T-helper 1 cell treated with Interleukin-12 subunit alpha and Interleukin-12 subunit beta and Interleukin-4 antibody, amounts not matched to agents 30 μg/mL and 1 μg/mL, for 36 hours (primary cell): Measurements from ENCODE around the gene ARRDC4.

Experiments used
- H3K27ac Mint-ChIP-seq: one replicate; pipeline ENCODE4 v1.8.0; 2021; ENCODE audit warnings: mild to moderate bottlenecking, mixed read lengths
- H3K27me3 Mint-ChIP-seq: one replicate; pipeline ENCODE4 v1.8.0; 2021; ENCODE audit warnings: low read depth, mixed read lengths
- H3K36me3 Mint-ChIP-seq: one replicate; pipeline ENCODE4 v1.8.0; 2021; ENCODE audit warnings: low read depth, mixed read lengths
- H3K4me1 Mint-ChIP-seq: one replicate; pipeline ENCODE4 v1.8.0; 2021; ENCODE audit warnings: low read depth, mixed read lengths
- H3K4me3 Mint-ChIP-seq: one replicate; pipeline ENCODE4 v1.8.0; 2021; ENCODE audit warnings: mild to moderate bottlenecking, moderate library complexity, mixed read lengths
- H3K9me3 Mint-ChIP-seq: one replicate; pipeline ENCODE4 v1.8.0; 2021; ENCODE audit warnings: mixed read lengths

Gene ARRDC4

GRCh38 chr15:97955035-97955434 is 5.5 kb upstream of the ARRDC4 start:
- Mint-ChIP-seq H3K4me3 (no peak overlapping the region), H3K4me1 (peaks cover 9% of the 10 kb centered on the region), H3K9me3 (no peaks in the 10 kb centered on the region), H3K36me3 (no peaks in the 10 kb centered on the region), H3K27me3 (peaks cover 14% of the 10 kb centered on the region), H3K27ac (no peak overlapping the region)

- H3K9me3 Mint-ChIP-seq: no peaks in the 10 kb centered on the region
- H3K27me3 Mint-ChIP-seq: peaks cover 14% of the 10 kb centered on the region
- peaks cover 10% of the 10 kb centered on the region for H3K4me1 Mint-ChIP-seq
- no peak overlapping the region for H3K4me3 Mint-ChIP-seq
- no peaks in the 10 kb centered on the region for H3K36me3 Mint-ChIP-seq
- no peak overlapping the region for H3K27ac Mint-ChIP-seq
These were observed 5.0 kb upstream of the ARRDC4 start for GRCh38 chr15:97955529-97955928.

DNA sequence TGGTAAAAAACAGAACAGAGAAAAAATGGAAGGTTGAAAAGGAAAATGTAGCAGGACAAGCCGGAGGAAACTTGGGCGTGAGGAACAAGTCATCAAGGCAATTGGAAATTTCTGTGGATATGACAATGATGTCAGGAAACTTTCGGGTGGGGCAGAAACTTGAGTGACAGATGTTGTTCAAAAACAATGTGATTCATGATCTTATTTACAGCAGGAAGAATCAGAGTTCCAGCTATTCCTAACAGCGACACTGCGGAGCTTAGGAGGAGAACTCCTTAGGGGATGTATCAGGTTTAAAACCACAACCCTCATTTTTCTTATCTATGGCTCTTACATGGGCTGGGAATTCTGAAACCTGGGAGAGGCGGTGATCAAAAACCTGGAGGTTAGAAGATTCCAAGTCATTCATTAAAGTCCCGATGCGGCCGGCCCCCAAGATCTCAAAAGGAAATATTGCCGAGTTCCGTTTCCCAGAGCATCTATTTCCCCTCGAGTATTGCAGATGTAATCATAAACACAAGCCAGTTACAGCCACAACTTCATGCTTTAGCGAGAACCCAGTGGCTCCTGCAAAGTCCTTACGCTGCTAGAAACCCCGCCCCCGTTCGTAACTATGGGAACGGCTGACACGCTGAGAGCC is 659 bp upstream of the ARRDC4 start:
- Mint-ChIP-seq H3K4me3 (peak overlapping the region; percentile 78), H3K4me1 (peaks cover 16% of the 10 kb centered on the region), H3K27me3 (peaks cover 24% of the 10 kb centered on the region), H3K36me3 (no peaks in the 10 kb centered on the region), H3K27ac (peak overlapping the region; percentile 22), H3K9me3 (no peaks in the 10 kb centered on the region)

DNA sequence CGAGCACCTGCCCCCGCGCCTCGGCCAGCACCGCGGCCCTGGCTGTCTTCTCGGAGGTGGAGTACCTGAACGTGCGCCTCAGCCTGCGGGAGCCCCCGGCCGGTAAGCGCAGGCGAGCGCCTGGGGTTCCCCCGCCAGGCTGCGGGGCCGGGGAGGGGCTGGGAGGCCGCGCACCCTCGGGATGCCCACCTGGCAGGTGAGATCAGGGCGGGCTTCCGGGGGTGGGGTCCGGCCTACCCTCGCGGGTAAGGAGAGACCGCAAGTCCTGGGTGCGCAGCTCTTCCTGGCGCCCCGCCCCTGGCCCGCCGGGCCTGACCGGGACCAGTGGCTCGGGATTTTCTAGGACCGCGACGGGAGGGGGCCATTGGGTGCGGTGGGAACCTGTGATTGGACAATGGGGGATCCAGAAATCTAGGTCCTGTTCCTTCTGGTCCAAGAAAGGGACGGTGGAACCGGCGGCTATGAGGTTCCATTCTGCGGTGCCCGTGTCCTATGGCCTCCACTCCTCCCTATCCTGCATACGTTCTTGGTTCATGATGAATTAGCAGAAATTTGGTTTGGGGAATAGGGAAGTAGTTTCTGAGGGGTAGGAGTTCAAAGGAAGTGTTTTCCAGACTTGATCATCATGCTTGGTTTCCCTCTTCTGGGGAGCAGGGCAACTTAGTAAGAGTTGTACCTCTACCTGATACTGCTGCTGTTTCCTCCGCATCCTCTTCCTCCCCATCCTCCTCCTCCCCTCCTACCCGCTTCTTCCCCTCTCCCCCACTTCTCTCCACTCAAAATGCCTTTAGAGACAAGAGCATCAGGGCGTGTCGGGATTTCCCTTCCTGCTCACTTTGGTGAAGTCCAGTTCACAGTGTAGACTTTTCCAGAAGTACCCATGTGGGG is 808 bp downstream of the ARRDC4 start:
- H3K4me1 Mint-ChIP-seq: peaks cover 16% of the 10 kb centered on the region
- H3K36me3 Mint-ChIP-seq: peaks cover 2% of the 10 kb centered on the region
- peak overlapping the region; percentile 78 for H3K4me3 Mint-ChIP-seq
- peaks cover 16% of the 10 kb centered on the region for H3K27me3 Mint-ChIP-seq
- peak overlapping the region; percentile 1 for H3K27ac Mint-ChIP-seq
- H3K9me3 Mint-ChIP-seq: no peaks in the 10 kb centered on the region

DNA sequence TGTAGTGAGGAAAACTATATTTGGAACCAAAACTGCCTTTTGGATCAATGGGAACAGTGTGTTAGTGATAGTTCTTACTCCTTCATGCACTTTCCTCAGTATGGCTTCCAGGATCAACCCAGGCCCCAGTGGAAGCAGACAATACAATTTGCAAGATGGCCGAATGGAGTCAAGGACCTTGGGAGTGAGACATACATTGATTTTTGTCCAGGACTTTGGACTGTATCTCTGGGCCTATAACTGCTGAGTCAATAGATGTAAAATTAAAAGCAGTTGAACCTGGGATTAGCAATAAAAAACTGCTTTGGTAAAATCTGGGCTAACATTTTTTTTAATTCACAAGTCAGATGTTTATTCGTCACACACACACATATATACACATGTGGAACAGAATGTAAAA is 1.8 kb downstream of the ARRDC4 start:
- H3K27ac Mint-ChIP-seq: no peak overlapping the region
- peaks cover 16% of the 10 kb centered on the region for H3K27me3 Mint-ChIP-seq
- H3K4me1 Mint-ChIP-seq: peaks cover 18% of the 10 kb centered on the region
- H3K36me3 Mint-ChIP-seq: peaks cover 4% of the 10 kb centered on the region
- H3K4me3 Mint-ChIP-seq: peak overlapping the region; percentile 8
- no peaks in the 10 kb centered on the region for H3K9me3 Mint-ChIP-seq

GRCh38 chr15:97963779-97964178 is 3.3 kb downstream of the ARRDC4 start:
- Mint-ChIP-seq H3K9me3 (no peaks in the 10 kb centered on the region), H3K27ac (no peak overlapping the region), H3K4me3 (no peak overlapping the region), H3K27me3 (peaks cover 16% of the 10 kb centered on the region), H3K4me1 (peaks cover 18% of the 10 kb centered on the region), H3K36me3 (peaks cover 4% of the 10 kb centered on the region)

DNA sequence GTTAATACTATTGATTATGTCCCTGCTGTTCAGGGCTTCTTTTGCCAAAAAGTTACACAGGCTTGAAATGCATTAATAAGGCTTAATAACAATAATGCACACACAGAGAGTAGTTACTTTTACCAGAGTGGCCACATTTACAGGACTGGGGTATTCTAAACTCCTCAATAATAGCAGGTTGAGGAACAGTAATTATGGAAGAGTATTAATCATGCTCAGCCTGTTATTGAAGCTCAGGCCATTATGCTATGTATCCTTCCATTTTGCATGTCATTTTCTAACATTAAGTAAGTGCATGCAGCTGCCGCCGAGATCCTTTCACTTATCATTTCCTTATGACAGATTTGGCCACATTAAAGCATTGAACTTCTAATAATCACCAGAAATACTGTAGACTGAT is 5.7 kb downstream of the ARRDC4 start:
- Mint-ChIP-seq H3K4me3 (no peak overlapping the region), H3K4me1 (peaks cover 10% of the 10 kb centered on the region), H3K36me3 (peaks cover 8% of the 10 kb centered on the region), H3K9me3 (no peaks in the 10 kb centered on the region), H3K27ac (no peak overlapping the region), H3K27me3 (peaks cover 10% of the 10 kb centered on the region)

- peaks cover 3% of the 10 kb centered on the region for H3K4me1 Mint-ChIP-seq
- peaks cover 10% of the 10 kb centered on the region for H3K36me3 Mint-ChIP-seq
- H3K27me3 Mint-ChIP-seq: peaks cover 3% of the 10 kb centered on the region
- no peak overlapping the region for H3K4me3 Mint-ChIP-seq
- H3K27ac Mint-ChIP-seq: no peak overlapping the region
- H3K9me3 Mint-ChIP-seq: no peaks in the 10 kb centered on the region
These were observed 6.6 kb downstream of the ARRDC4 start for GRCh38 chr15:97966924-97967620.

DNA sequence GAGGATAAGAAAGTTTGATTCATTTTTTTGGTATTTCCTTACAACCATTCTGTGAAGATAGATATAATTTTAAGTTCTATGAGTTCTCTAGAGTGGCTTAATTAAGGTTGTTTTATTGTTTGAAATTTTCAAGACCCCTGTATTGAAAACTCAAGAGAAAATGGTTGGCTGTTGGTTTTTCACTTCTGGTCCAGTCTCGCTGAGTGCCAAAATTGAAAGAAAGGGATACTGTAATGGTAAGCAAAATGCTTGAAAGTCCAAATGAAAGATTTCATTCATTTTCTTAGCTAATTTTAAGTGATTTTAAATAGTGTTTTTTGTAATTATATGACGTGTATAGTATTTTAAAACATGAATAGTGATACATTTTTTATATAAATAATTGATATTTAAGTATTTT is 7.4 kb downstream of the ARRDC4 start:
- Mint-ChIP-seq H3K27me3 (peaks cover 3% of the 10 kb centered on the region), H3K4me3 (no peak overlapping the region), H3K4me1 (peaks cover 2% of the 10 kb centered on the region), H3K36me3 (peaks cover 10% of the 10 kb centered on the region), H3K27ac (no peak overlapping the region), H3K9me3 (no peaks in the 10 kb centered on the region)

- Mint-ChIP-seq H3K9me3 (no peaks in the 10 kb centered on the region), H3K27me3 (peaks cover 3% of the 10 kb centered on the region), H3K4me1 (peaks cover 2% of the 10 kb centered on the region), H3K27ac (no peak overlapping the region), H3K4me3 (no peak overlapping the region), H3K36me3 (peaks cover 10% of the 10 kb centered on the region)
These were observed 7.9 kb downstream of the ARRDC4 start for GRCh38 chr15:97968380-97968779.

GRCh38 chr15:97972366-97972765 is 11.9 kb downstream of the ARRDC4 start:
- H3K27ac Mint-ChIP-seq: no peak overlapping the region
- peaks cover 6% of the 10 kb centered on the region for H3K36me3 Mint-ChIP-seq
- no peaks in the 10 kb centered on the region for H3K9me3 Mint-ChIP-seq
- H3K4me3 Mint-ChIP-seq: no peak overlapping the region
- no peaks in the 10 kb centered on the region for H3K27me3 Mint-ChIP-seq
- no peaks in the 10 kb centered on the region for H3K4me1 Mint-ChIP-seq

DNA sequence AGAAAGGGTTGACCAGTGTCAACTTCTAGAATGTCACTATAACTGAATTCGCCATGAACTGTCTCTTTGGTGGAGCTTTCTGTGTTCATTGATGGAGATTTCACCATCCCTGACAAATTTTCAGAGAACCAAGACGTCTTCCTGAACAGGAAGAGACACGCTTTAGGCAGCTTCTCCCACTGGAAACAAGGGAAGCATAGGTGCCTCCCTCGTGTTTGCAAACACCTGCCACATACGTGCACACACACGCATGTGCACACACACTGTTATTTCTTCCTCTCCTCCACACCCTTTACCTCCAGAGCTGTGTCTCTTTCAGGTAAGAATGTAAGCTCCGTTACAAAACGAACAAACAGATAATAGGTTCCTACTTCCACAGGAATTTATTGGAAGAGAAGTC is 15.6 kb downstream of the ARRDC4 start:
- H3K27ac Mint-ChIP-seq: no peak overlapping the region
- H3K9me3 Mint-ChIP-seq: no peaks in the 10 kb centered on the region
- H3K27me3 Mint-ChIP-seq: no peaks in the 10 kb centered on the region
- H3K36me3 Mint-ChIP-seq: peaks cover 3% of the 10 kb centered on the region
- peaks cover under 1% of the 10 kb centered on the region for H3K4me1 Mint-ChIP-seq
- H3K4me3 Mint-ChIP-seq: no peak overlapping the region

DNA sequence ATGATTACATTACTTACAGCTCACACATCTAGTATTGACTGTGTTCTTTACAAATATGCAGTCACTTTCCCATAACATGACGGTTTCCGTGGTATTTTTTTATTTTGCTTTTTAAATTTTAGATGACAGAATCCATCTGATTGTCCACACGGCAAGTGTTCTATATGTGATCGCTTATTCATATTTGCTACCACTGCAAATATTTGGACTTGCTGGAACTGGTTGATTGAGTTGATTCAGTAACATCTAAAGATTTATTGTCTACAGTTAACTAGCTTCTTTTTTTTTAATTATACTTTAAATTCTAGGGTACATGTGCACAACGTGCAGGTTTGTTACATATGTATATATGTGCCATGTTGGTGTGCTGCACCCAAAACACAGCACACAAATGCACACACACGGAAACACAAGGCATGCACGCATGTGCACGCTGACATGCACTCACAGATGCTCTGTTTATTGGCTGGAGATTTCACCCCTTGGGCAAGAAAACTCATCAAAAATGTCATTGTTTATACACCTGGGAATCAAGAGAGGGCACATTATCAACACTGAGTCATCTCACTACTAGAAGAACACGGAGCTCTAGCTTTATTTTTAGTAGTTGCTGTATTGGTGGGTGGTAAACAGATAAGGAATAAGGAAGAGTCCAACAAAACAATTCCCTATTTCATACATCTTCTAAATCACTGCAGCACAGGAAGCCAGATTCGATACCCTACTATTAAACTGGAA is 16.4 kb downstream of the ARRDC4 start:
- H3K27me3 Mint-ChIP-seq: no peaks in the 10 kb centered on the region
- peaks cover 3% of the 10 kb centered on the region for H3K4me1 Mint-ChIP-seq
- H3K36me3 Mint-ChIP-seq: no peaks in the 10 kb centered on the region
- no peak overlapping the region for H3K4me3 Mint-ChIP-seq
- no peaks in the 10 kb centered on the region for H3K9me3 Mint-ChIP-seq
- no peak overlapping the region for H3K27ac Mint-ChIP-seq

GRCh38 chr15:97977734-97978133 is 17.2 kb downstream of the ARRDC4 start:
- H3K4me3 Mint-ChIP-seq: no peak overlapping the region

More at GRCh38 chr15:97977734-97978133, 17.2 kb downstream of the ARRDC4 start:
- Mint-ChIP-seq H3K27me3 (no peaks in the 10 kb centered on the region), H3K9me3 (no peaks in the 10 kb centered on the region), H3K36me3 (no peaks in the 10 kb centered on the region), H3K27ac (no peak overlapping the region), H3K4me1 (peaks cover 3% of the 10 kb centered on the region)
